NCI-H2029 (cell line): Measurements from ENCODE around the gene CARD11.

Experiments
- DNase-seq: peaks from one replicate; lab custom pipeline; 2025; lab: John Stamatoyannopoulos, UW

CARD11 gene

DNA sequence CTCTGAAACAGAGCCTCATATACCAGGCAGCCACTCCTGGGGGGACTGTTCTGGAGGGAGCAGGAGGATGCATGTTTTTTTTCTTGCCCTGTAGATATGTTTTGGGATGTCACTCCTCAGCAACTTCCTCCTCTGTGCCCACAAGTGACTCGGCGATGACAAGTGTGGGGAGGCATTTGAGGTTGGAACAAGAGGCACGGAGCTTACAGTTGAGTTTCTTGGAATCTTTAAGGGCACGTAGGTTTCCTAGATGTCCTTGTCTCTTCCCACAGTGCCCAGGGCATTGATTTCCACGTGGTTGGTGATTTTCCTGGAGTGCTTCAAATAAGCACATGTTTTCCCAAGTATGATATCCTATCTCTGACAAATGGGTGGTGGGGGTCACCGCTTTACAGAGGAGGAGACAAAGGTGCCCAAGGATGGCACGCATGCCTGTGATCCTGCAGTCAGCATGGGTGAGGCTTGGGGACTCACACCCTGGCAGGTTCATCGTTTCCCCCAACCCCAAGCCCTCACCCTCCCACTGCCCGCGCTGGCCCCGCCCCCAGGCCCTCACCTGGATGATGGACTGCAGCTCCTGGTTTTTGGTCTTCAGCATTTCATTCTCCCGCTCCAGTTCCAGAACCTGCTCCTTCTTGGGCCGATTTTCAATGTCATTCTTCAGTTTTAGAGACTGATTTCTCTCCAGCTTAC, 104.3 kb downstream of the CARD11 start:
- no peak for DNase-seq

DNA sequence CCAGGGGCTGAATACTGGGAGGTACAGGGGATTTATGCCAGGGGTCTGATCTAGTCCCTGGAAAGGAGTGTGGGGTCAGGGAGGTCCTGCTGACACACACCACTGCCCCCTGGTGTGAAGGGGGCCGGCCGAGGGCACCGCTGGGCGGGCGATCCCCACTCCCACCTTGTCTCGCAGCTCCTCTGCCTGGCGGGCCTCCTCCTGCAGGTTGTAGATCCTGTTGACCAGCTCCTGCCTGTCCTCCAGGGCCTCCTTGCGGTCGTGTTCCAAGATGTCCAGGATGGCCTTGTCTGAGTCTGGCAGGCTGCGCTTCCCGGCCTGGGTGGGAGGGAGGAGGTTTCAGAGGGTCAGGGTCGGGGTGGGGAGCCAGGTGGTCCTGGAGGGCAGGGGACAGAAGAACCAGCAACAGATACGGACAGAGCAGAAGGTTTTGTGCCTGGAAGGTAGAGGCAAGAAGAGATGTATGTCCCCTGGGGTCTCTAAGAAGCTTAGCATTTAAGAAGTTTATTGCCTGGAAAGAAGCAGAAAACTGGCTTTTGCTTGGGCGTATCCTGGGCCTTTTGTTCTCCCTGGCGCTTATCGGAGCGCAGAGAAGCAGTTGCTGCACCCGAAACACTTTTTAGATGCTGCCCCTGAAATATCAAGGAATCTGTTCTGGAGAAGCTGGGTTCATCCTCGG, 105.0 kb downstream of the CARD11 start:
- no peak for DNase-seq

DNA sequence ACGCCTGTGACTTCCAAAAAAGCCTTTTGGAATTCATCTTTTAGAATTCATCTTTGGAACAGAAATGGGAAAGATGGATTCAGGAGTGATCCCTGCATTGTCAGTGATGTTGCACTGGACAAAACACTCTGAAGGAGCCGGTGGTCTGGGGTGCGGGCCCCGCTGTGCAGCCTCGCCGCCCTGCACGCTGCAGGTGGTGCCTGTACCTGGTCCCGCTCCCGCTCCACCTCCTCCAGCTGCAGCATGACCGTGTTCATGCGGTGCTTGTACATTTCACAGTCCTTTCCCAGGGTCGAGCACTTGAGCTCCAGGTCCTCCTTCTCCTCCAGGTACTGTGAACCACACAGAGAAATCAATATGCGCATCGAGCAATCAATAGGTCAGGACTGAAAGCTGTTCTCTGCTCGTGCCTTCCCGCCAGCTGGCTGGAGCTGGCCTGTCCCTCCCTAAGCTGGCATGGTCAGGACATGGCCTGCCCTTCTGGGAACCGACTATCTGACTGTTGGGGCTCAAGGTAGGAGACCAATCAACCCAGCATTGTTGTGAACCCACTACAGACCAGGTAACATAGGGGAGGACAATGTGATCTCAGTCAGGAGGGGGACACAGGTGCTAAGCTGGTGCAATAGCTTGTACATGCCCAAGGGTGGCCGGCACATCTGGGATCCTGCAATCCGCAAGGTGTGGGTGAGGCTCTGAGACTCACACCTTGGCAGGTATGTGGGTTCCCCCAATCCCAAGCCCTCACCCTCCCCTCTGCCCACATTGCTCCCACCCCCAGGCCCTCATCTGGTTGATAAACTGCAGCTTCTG, 105.8 kb downstream of the CARD11 start:
- no peak for DNase-seq

DNA sequence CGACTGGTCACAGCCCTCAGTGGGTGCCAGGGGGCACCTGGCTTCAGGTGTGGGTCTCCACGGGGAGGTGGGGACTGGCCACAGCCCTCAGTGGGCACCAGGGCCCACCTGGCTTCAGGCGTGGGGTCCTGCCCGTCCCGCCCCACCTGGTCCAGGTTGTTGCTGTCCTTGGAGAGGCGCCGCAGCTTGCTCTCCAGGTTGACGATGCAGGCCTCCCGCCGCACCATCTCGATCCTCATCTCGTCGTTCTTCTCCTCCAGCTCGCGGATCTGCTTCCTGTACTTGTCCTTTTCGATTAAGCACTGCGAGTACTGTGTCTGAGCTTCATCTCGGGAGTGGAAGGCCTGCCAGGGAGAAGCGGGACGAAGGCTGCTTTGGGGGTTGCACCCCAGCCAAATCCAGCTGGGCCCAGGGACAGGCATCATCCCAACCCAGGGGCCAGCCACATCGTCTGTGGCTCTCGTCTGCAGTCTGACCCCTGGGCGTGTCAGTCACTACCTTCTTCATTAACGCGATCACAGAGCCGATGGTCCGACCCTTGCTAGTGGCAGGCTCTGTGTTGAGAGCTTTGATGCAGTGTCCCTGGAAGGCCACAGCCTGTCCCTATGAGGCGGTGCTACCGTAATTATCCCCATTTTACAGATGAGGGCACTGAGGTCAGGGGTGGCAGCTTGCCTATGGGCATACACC, 106.6 kb downstream of the CARD11 start:
- DNase-seq, result no peak

DNA sequence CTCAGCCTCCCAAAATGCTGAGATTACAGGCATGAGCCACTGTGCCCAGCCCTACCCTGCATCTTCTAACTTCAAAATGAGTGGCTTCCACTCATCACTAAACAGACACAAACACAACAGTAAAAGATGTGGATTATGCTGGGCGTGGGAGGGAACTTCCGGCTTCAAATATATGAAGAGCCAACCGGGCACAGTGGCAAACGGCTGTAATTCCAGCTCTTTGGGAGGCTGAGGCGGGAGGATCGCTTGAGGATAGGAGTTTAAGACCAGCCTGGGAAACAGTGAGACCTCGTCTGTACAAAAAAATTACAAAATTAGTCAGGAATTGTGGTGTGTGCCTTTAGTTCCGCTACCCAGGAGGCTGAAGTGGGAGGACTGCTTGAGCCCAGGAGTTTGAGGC, 107.4 kb downstream of the CARD11 start:
- no peak for DNase-seq

DNA sequence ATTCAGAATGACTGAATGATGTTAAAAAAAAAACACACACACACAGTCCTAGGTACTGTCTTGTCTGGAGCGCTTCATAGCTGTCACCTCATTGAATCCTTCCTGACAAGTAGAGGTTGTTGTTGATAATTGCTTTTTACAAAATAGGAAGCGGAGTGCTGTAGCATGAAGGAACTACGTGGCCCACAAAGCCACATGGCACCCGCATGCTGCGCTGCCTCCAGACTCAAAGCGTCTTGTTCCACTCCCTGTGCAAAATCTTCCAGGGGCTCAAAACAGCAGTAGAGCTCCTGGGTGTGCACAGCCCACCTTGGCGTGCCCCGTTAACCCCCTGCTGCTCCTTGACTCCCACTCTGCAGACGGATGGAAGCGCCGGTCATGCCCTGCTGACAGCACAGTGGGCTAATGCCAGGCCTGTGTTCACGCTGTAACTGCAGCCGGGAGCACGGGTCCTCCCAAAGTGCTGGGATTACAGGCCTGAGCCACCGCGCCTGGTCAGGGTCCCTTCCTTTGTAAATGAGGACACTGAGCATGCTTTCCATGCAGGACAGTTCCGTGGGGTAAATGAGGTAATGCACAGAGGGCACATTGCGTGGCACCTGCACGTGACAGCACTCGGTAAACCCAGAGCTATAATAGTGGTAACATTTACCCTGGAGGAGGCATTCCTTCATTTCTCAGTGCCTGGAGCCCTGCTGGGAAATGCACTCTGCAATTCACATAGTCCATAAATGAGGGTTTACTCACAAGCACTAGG, 108.5 kb downstream of the CARD11 start:
- no peak for DNase-seq

DNA sequence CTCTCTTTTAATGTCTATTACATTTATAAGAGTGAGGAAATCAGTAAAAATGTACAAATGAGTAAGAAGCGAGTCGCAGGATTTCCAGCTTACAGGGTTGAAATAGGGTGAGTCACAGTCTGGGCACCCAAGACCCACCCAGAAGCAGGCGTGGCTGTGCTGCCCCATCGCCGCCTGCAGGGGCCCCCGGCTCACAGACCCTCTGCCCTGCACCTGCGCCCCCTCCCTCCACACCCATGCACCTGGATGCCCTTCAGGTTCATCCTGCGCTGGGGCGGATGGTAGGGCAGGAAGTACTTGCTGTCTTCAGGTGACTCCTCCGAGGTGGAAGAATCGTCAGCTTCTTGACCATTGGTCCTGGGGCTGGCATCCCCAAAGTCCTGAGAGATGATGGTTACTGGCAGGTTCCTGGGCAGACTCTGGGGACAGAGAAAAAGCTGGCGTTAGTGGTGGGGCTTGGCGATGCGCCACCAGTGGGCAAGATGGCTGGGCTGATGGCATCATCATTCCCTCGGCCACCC, 109.4 kb downstream of the CARD11 start:
- DNase-seq, result no peak

DNA sequence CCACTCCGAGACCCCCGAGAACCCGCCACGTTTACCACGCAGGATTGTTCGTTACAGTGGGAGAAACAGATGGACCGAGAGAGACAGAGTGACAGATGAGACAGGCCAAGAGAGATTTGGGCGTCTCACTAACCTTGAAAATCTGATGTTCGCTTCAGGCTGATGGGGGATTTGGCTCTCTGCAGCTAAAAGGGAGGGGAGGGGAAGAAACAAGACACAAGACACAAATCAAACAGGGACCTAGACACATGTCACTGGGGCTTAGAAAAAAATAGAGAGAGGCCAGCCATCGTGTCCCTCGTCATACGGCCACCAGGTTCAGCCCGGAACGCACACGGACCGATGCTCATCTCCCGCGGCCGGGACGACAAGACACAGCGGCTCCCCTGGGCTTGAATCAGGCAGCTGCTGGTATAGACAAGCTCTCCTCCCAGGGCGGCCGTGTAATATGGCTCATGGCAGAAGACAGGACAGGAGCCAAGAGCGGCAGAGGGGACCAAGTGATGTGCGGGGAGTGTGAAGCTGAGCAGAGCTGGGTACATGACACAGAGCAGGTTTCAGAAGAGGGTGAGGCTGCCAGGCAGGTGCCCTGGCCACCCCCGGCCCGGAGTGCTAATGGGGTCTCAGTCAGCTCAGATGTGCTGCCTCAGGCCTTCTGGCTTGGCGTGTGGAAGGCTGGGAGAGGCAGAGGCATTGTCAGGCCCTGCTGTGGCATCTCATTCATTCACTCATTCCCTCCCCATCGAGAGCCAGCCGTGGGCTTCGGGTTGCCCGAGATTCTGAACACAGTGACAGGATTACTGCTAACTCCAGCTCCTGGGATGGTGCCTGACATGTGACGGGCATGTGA, 111.0 kb downstream of the CARD11 start:
- DNase-seq, result no peak

DNA sequence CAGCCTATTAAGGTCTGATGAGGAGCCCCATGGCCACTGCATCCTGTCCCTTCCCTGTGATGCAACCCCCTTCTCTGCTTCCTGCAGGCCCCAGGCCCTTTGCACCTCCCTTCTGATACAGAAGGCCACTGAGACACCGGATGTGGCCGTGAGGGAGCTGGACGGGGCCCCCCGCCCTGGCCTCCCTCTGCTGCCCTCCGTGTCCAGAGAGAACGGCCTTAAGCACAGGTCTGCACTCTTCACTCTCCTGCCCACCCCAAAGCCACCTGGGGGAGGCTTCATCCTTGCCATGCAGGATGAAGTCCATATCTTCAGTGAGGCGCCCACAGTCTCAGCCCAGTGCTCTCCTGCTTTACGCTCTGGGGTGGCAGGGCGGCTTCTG, 112.6 kb downstream of the CARD11 start:
- no peak for DNase-seq

DNA sequence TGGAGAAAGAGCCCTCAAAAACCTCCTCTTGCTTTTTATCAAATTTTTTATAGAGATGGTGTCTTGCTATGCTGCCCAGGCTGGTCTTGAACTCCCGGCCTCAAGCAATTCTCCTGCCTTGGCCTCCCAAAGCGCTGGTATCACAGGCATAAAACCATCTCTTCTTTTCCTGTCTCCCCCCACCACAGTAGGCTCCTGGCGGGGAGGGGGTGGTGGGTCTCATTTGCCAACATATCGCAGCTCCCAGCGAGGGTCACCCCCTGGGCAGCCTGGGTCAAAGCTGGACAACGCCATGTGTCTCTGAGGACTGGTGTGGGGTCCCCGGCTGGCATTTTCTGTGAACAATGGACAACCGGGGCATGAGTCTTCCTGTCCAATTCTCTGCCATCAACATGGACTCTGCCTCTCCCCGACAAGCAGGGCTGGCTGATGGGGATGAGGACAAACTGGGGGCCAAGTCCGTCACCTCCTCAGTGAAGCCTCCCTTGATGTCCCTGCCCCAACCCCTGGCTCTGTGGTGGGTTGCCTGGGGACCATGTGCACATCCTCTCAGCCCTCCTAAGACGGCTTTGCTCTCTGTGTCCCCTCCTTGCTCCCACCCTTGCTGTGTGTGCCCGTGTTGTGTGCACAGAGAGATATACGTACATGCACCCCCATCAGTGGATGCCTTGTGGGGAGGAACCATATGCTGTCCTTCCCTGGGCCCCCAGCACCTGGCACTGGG, 113.2 kb downstream of the CARD11 start:
- DNase-seq, result no peak

DNA sequence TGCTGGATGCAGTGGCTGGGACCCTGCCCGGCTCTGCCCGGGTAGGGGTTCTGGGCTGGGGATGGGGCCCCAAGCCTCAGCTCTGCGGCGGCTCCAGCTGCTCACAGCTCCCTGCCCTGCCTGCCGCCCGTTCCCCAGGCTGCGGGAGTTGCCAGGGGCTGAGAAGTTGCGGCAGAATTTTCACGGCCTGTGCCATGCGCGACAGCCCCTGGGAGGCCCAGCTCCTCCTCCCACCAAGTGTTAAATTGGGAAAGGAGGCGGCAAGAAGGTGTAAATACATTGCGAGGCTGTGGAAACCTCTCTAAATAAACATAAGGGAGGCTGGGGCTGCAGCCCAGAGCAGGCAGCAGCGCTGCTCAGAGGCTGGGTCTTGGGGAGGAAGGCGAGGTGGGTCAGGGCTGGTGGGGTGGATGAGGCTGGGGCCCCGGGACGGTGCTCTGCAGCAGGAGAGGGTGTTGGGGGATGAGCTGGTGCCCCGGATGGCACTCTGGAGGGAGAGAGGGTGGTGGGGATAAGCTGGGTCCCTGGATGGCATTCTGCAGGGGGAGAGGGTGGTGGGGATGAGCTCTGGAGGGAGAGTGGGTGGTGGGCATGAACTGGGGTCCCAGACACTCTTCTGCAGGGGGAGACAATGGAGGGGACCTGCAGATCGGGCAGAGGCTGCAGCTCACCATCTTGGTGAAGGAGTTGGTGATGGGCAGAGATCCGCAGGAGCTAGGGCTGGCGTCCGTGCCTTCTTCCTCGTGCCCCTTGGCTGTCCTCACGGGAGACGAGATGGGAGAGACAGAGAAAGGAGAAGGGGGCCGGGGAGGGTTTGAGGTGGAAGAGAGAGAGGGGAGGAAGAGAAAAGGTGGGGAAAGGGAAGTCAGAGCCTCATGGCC, 114.1 kb downstream of the CARD11 start:
- no peak for DNase-seq

DNA sequence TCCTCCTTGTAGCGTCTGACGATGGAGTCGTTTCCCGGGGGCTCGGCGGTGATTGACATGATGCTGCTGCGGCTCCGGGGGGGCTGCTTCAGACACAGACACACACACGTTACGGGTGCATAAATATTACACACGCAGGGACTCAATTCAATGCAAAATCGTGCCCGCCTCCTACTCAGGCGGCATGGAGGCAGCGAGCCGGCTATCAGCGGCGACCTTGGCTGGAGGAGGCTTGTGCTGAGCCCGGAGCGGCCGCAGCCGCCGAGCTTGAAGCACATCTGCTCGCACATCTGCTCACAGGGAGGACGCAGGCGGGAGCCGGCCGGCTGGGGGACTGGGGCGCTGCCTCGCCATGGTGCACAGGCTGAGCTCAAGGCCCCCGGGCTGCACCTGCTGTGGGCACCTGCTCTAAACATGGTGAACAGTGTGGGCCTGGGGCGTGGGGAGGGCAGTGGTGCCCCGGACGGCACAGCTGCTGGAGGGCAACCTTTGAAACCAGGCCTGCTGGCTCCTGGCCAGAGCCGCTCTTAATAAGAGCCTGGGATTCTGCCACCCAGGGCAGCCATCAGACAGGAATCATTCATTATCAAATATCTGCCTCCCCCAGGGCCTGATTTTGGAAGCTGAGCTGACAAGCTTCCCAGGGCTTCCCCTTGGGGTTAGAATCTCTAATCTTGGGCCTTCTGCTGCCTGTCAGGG, 114.9 kb downstream of the CARD11 start:
- peak; percentile 36 for DNase-seq

DNA sequence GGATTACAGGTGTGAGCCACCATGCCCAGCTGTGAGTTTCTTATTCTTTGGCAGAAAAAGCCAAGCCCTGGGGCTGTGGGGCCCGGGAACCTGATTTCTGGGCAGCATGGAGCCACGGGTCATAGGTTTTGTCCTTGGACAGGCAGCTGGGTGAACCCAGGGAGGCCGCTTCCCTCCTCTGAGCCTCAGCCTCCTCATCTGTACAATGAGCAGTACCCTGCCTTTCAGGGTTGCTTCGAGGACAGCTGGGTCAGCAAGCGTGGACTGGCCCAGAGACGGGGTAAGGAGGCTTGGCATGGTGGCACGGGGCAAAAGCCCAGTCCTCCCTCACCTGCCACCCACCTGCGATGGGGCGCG, 115.4 kb downstream of the CARD11 start:
- DNase-seq, result no peak

DNA sequence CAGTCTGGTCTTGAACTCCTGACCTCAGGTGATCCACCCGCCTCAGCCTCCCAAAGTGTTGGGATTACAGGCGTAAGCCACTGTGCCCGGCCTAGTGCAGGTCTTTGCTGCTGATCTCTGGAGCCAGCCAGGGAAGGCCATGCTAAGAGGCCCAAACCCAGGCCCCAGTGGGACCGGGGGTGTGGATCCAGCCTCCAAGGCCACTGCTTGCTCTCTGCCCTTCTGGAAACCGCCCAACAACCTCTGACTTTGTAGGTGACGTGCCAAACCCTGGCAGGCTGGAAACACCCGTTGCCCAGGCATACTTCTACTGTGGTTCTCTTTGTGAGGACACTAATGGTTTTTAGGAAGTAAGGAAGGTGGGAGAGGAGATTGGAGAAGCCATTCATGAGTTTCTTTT, 116.1 kb downstream of the CARD11 start:
- no peak for DNase-seq

DNA sequence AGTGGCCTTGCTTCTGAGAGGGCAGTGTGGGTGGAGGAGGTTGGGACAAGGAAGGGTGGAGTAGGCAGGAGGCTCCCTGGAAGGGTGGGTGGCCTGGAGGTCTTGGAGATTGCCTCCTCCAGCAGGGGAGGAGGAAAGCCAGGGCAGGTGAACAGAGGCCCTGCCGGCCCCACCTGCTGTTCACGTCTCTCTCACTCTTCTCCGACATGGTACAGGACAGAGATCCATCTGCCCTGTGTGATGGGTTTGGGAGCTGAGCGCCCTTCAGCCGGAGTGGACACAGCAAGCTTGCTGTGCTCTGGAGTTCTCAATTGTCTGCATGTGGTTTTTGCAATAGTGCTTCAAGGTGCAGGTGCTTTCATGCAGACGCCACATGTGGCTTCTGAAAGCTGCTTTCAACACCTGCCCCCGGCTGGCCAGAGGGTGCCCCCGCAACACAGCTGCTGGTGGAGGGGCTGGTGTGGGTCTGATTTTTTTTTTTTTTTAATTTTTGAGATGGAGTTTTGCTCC, 116.7 kb downstream of the CARD11 start:
- no peak for DNase-seq

DNA sequence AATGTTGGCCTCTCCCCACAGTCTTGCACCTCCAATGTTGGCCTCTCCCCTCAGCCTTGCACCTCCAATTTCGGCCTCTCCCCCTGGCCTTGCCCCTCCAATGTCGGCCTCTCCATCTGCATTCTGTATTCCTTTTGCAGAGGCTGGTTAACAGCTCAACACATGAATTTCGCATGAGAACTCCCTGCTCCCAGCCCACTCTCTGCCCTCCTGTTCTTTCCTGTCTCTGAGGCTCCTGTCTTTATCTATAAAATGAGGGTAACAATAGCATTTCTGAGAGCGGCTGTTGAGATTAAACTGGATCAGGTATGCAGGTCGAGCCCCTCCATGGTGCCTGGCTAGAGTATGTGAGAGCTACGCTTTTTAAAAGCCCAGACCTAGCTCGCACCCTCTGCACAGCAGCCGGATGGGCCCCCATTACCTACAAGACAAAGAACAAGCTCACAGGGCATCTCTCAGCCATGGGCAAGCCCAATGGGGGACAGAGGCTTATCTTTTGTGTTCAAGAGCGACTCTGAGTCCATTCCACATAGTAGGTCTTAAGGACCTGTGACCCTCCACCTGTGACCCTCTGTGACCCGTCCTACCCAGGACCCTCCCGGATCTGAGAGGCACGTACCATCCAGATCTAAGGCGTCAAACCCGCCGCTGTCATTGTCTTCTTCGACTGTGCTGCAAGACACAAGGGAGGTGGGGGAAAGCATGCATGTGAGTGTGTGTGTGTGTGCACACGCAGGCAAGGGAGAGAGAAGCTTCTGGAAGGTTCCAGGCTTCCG, 117.4 kb downstream of the CARD11 start:
- no peak for DNase-seq
